AG09309 (cell line): ENCODE results near the gene TMEM204.

ENCODE experiments used
- DNase-seq: peaks from one replicate; pipeline ENCODE4 v3.0.0-alpha.2; 2010; ENCODE audit warnings: low read depth
- H3K4me3 ChIP-seq: 2 replicates; pipeline ENCODE4 v1.5.1; 2011; ENCODE audit warnings: mild to moderate bottlenecking, low read depth, low read length, moderate library complexity; ENCODE audit not compliant: control insufficient read depth
- CTCF ChIP-seq: IDR thresholded peaks from 2 replicates; pipeline ENCODE4 v1.5.1; 2011; ENCODE audit warnings: mild to moderate bottlenecking, low read depth, low read length, inconsistent platforms; ENCODE audit not compliant: insufficient read depth, control insufficient read depth; ENCODE audit errors: missing control alignments

The TMEM204 gene

GRCh38 chr16:1561836-1562235, 28.4 kb downstream of the TMEM204 start:
- no peak for TF ChIP-seq CTCF
- H3K4me3 ChIP-seq: no peak overlapping the region
- DNase-seq: no peak

DNA sequence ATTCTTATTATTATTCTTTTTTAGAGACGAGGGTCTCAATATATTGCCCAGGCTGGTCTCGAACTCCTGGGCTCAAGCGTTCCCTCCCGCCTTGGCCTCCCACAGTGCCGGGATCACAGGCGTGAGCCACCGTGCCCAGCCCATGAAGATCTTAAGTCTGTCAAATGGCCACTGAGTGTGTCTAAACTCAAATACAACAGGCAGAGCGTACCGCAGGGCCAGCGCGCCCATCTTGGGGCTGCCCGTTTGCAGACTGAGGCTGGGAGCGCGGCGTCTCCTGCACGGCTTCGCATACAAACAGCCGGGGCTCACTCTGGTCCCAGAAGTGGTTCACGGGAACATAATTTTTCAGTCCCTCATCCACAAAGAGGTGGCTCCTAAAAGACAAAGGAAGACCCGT, 30.3 kb downstream of the TMEM204 start:
- DNase-seq: no peak
- no peak overlapping the region for H3K4me3 ChIP-seq
- no peak for TF ChIP-seq CTCF

GRCh38 chr16:1564325-1564724, 30.9 kb downstream of the TMEM204 start:
- DNase-seq: no peak
- peak; percentile 26 for TF ChIP-seq CTCF
- H3K4me3 ChIP-seq: no peak overlapping the region

DNA sequence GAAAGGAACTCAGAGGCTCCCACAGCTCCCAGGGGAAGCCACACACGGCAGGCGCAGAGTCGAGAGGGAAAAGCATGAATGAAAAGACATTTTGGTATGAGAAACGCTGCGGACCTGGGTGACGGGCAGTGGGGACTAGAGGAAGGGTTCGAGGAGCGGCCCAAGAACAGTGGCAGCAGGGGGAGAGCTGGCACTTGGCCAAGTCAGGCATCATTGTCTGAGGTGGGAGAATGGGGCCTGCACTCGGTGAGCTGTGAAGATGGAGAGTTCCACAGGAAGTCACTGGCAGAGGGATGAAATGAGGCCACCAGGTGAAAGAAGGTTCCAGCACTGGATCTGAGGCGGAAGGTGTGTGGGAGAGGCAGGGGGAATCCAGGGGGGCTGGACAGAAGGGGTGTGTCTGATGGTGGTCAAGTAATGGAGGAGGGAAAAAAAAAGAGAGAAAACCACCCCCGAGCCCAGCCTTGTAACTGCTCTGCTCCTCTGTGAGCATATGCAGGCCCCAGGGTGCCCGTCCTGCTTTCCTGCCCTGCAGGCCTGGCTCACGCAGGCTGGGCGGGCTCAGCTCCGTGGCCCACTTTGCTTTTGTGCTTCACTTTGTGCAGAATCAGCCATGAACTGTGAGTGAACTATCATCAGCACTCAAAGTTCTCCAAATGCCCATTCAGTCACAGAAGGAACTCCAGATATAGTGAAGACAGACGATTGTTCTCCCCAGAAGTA, 31.8 kb downstream of the TMEM204 start:
- no peak overlapping the region for H3K4me3 ChIP-seq
- no peak for DNase-seq
- no peak for TF ChIP-seq CTCF

DNA sequence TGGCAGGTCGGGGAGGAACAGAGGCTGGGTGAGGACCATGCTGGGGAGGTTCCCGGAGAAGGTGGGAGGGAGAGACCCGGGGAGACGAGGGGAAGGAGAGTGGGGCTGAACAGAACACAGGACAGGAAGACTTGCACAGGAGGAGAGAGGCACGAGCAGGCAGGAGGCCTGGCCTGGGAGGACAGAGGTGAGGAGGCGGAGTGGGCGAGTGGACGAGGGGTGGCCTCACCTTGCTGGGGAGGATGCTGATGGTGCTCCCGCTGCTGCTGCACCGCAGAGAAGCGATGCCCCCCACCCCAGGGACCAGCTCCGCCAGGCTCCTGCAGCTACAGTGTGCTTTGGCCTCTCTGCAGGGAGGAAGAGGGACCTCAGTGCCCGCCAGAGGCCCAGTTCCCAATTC, 34.5 kb downstream of the TMEM204 start:
- TF ChIP-seq CTCF: no peak

DNA sequence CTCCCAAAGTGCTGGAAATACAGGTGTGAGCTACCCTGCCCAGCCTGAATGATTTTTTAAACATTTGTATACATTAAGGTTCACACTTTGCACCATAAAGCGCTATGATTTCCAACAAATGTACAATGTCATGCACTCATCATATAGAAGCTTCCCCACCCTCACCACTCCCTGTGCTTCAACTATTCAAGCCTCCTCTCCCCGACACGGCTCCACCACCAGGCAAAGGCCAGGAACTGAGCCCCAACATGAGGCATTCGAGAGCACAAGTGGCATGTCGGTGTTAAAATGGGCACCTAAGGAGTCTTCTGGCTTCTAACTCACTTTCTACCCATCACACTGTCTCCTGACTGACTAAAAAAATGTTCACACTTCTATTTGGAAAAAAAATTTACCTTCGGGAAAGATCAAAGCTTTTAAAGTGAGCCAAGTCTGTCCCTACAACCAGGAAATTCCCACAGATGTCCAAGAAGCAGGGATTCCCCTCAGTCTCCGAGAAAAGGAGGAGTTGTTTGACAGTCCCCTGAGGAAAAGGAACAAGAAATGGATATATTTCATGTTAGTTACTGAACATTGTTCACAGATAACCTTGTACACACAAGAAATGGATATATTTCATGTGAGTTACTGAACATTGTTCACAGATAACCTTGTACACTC, 37.7 kb downstream of the TMEM204 start:
- no peak for TF ChIP-seq CTCF
- no peak overlapping the region for H3K4me3 ChIP-seq
- no peak for DNase-seq

More for the DNA sequence above, 34.5 kb downstream of the TMEM204 start:
- no peak overlapping the region for H3K4me3 ChIP-seq
- DNase-seq: no peak

- TF ChIP-seq CTCF: no peak
- no peak overlapping the region for H3K4me3 ChIP-seq
- DNase-seq: no peak
Measured at GRCh38 chr16:1572673-1573072, 39.2 kb downstream of the TMEM204 start.
